PC-3 (cell line): ENCODE results near the gene MAN2A2. TPM values are rescaled to one million over a fixed set of nuclear protein-coding genes. Genes with fewer than 3 reads are reported as not detected.

ENCODE experiments used
- ATAC-seq: fragments of 200-7000 bp; cut with Tn5 transposase; 2 replicates; pipeline ENCODE4 v1.9.1; 2020; ENCODE audit warnings: mild to moderate bottlenecking, moderate library complexity
- BruUV-seq: library from RNA; stranded (reverse); fragments of 400-500 nt; replicated peaks from 2 replicates; lab custom pipeline; 2021; lab: Mats Ljungman, UMichigan
- CTCF ChIA-PET: fragments of 300-600 bp; sonication (Branson Sonifier 250); formaldehyde crosslinking; loops from one replicate; lab custom pipeline; 2022; ENCODE audit warnings: antibody characterized with exemption; lab: Charles Lee
- POLR2A ChIA-PET: fragments of 300-600 bp; sonication (Branson Sonifier 250); formaldehyde crosslinking; loops from one replicate; lab custom pipeline; 2022; ENCODE audit warnings: antibody characterized with exemption; ENCODE audit not compliant: unreplicated experiment; lab: Charles Lee
- DNase-seq: peaks from one replicate; pipeline ENCODE4 v3.0.0-alpha.2; 2015
- H2AFZ ChIP-seq: fragments of 300-600 bp; sonication (generic); 2 replicates; pipeline ENCODE4 v1.6.0; 2016; ENCODE audit warnings: antibody characterized with exemption, low read length
- H3F3A ChIP-seq: fragments of 300-600 bp; sonication (generic); one replicate; pipeline ENCODE4 v1.6.0; 2017; ENCODE audit warnings: antibody characterized with exemption, low read length, control low read depth, mild to moderate bottlenecking; ENCODE audit not compliant: unreplicated experiment
- H3K27ac ChIP-seq: fragments of 300-600 bp; sonication (generic); 2 replicates; pipeline ENCODE4 v1.5.1; 2016; ENCODE audit warnings: mild to moderate bottlenecking, low read length
- H3K27me3 ChIP-seq: fragments of 300-600 bp; sonication (generic); 2 replicates; pipeline ENCODE4 v1.6.1; 2016; ENCODE audit warnings: low read length, mixed read lengths
- H3K36me3 ChIP-seq: fragments of 300-600 bp; sonication (generic); 2 replicates; pipeline ENCODE4 v1.6.1; 2016; ENCODE audit warnings: low read depth, mixed run types, low read length, mixed read lengths
- H3K4me1 ChIP-seq: fragments of 300-600 bp; sonication (generic); 2 replicates; pipeline ENCODE4 v1.5.1; 2016; ENCODE audit warnings: low read length; ENCODE audit not compliant: insufficient read depth
- H3K4me2 ChIP-seq: fragments of 300-600 bp; sonication (generic); 2 replicates; pipeline ENCODE4 v1.6.0; 2016; ENCODE audit warnings: low read length
- H3K4me3 ChIP-seq: fragments of 300-600 bp; sonication (generic); 2 replicates; pipeline ENCODE4 v1.5.1; 2016; ENCODE audit warnings: mild to moderate bottlenecking, low read length, mixed read lengths
- H3K79me2 ChIP-seq: fragments of 300-600 bp; sonication (generic); 2 replicates; pipeline ENCODE4 v1.6.1; 2017; ENCODE audit warnings: low read length, mixed read lengths
- H3K9ac ChIP-seq: fragments of 300-600 bp; sonication (generic); 2 replicates; pipeline ENCODE4 v1.6.0; 2016; ENCODE audit warnings: mild to moderate bottlenecking, low read length
- H3K9me2 ChIP-seq: fragments of 300-600 bp; sonication (generic); replicated peaks from 2 replicates; pipeline ENCODE4 v1.6.1; 2016; ENCODE audit warnings: mixed run types, low read length, mixed read lengths
- H3K9me3 ChIP-seq: fragments of 300-600 bp; sonication (generic); 2 replicates; pipeline ENCODE4 v1.6.1; 2016; ENCODE audit warnings: low read length, mixed read lengths
- H4K20me1 ChIP-seq: fragments of 300-600 bp; sonication (generic); 2 replicates; pipeline ENCODE4 v1.6.1; 2016; ENCODE audit warnings: low read length, mixed read lengths
- CTCF ChIP-seq: fragments of 300-600 bp; sonication (generic); conservative IDR thresholded peaks from 2 replicates; pipeline ENCODE4 v1.5.1; 2017; ENCODE audit warnings: antibody characterized with exemption, low read depth, mild to moderate bottlenecking, low read length
- EZH2 ChIP-seq: fragments of 300-600 bp; sonication (generic); IDR thresholded peaks from one replicate; pipeline ENCODE4 v1.6.1; 2017; ENCODE audit warnings: antibody characterized with exemption, mild to moderate bottlenecking, low read length; ENCODE audit not compliant: unreplicated experiment
- EZH2phosphoT487 ChIP-seq: fragments of 300-600 bp; sonication (generic); IDR thresholded peaks from 2 replicates; pipeline ENCODE4 v1.6.1; 2018; ENCODE audit warnings: mild to moderate bottlenecking, antibody characterized with exemption, low read length, borderline replicate concordance
- intact Hi-C: fragments of 100-400 bp; cut with micrococcal nuclease; formaldehyde crosslinking; loops from 2 replicates; pipeline ENCODE4 v1.9.0; 2023
- total RNA-seq: library from RNA; depleted of rRNA; stranded (reverse); fragments of >200 nt; gene quantifications from 2 replicates; pipeline ENCODE4 v1.2.3, GENCODE V29; 2014

MAN2A2 gene
- total RNA-seq, 1 experiment from 2014 or later, result 19.8 TPM

GRCh38 chr15:90868261-90868689, 34.8 kb upstream of the MAN2A2 start, which contains the start of gene FURIN:
TSS of gene FURIN (plus strand) at chr15:90868588. CDS start at chr15:90875741, 7,153 bp downstream.
- POLR2A ChIA-PET, result no interaction called here
- Histone ChIP-seq H3K27me3 (no peaks in the 10 kb centered on the region), H3K9ac (peak within 1 kb of the TSS; percentile 58), H3F3A (peaks cover 4% of the 10 kb centered on the region), H3K4me3 (peak within 1 kb of the TSS; percentile 33), H3K79me2 (peaks cover 27% of the 10 kb centered on the region), H3K9me3 (no peaks in the 10 kb centered on the region), H2AFZ (peak within 1 kb of the TSS; percentile 42; the same call in 1 of the 2 replicates), H3K36me3 (no peaks in the 10 kb centered on the region), H3K9me2 (no peaks in the 10 kb centered on the region), H3K27ac (peak within 1 kb of the TSS; percentile 84), H4K20me1 (peaks cover 6% of the 10 kb centered on the region; the same call in 1 of the 2 replicates), H3K4me1 (peaks cover 69% of the 10 kb centered on the region), H3K4me2 (peak within 1 kb of the TSS; percentile 77)
- CTCF ChIA-PET, result no interaction called here
- intact Hi-C loops, result no loop called here
- TF ChIP-seq CTCF (no peak), EZH2phosphoT487 (no peak), EZH2 (no peak)
- BruUV-seq, result no TSS peak
- ATAC-seq (no peak), DNase-seq (peak; percentile 83)

GRCh38 chr15:90869140-90869541, 34.0 kb upstream of the MAN2A2 start:
- Histone ChIP-seq H3K4me1 (peaks cover 69% of the 10 kb centered on the region), H4K20me1 (peaks cover 15% of the 10 kb centered on the region; the same call in 1 of the 2 replicates), H3K27me3 (no peaks in the 10 kb centered on the region), H3K9ac (peak overlapping the region; percentile 58), H3K36me3 (no peaks in the 10 kb centered on the region), H3K4me2 (peak overlapping the region; percentile 77), H3K27ac (peak overlapping the region; percentile 84), H3K9me3 (no peaks in the 10 kb centered on the region), H3F3A (peaks cover 4% of the 10 kb centered on the region), H3K9me2 (no peaks in the 10 kb centered on the region), H2AFZ (no peak overlapping the region), H3K79me2 (peaks cover 36% of the 10 kb centered on the region), H3K4me3 (peak overlapping the region; percentile 33)
- no TSS peak for BruUV-seq
- TF ChIP-seq EZH2phosphoT487, result no peak
- ATAC-seq (no peak), DNase-seq (no peak)
- intact Hi-C loops, result no loop called here
- CTCF ChIA-PET, result no interaction called here
- POLR2A ChIA-PET, result no interaction called here

- DNase-seq, result peak; percentile 90
- Histone ChIP-seq H3K27ac (peak overlapping the region; percentile 84), H3K9me3 (no peaks in the 10 kb centered on the region), H3K4me2 (peak overlapping the region; percentile 77), H4K20me1 (peaks cover 15% of the 10 kb centered on the region; the same call in 1 of the 2 replicates), H3K79me2 (peaks cover 42% of the 10 kb centered on the region), H3K4me1 (peaks cover 70% of the 10 kb centered on the region), H3K9ac (peak overlapping the region; percentile 75), H3K4me3 (peak overlapping the region; percentile 68; the same call in 1 of the 2 replicates), H2AFZ (no peak overlapping the region), H3K36me3 (no peaks in the 10 kb centered on the region), H3F3A (peaks cover 4% of the 10 kb centered on the region), H3K27me3 (no peaks in the 10 kb centered on the region), H3K9me2 (no peaks in the 10 kb centered on the region)
- intact Hi-C loops, result loop anchor here (5.0 kb wide), 1 partner anchor 152 kb away; the partner anchor contains the start of gene BLM
- peak; percentile 51 for ATAC-seq
- TF ChIP-seq CTCF (no peak), EZH2phosphoT487 (no peak), EZH2 (no peak)
- ChIA-PET POLR2A (no interaction called here), CTCF (no interaction called here)
- BruUV-seq, result no TSS peak
Measured at GRCh38 chr15:90869601-90870353, 33.3 kb upstream of the MAN2A2 start.
